Measurements from ENCODE around the gene BNIP3. TPM values are rescaled to one million over a fixed set of nuclear protein-coding genes. Genes with fewer than 3 reads are reported as not detected.
"Not testable (repeated sequence)": the region's sequence is repeated elsewhere in the genome, so short reads cannot be mapped to it uniquely, and the experiment has no call there.

The BNIP3 gene
- total and polyA plus RNA-seq, 5 experiments from 2014 or later, result 30.8 to 42.1 (median 37.5) TPM

DNA sequence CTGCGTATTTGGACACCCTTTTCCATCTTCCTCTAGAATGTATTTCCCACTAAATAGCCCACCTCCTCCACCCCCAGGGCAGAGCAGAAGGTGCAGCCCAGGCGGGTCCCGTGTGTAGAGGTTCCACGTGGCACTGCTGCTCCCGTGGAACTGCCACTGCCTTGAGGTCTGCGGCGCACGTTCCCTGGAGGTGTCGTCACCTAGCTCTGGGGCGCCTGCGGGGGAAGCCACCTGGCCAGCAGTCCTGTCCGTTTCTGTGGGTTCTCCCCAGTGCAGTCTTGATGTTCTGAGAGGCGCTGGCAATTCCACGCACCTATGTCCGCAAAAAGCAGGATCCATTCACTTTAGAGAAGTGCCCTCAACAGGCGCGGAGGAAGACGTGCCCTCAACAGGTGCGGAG, 21.9 kb downstream of the BNIP3 start:
- H3K9me3 Mint-ChIP-seq, result no peaks in the 10 kb centered on the region
- no peak for ATAC-seq
- no peak for DNase-seq
- POLR2A ChIA-PET, result no interaction called here
- H3K27ac Mint-ChIP-seq, result no peak overlapping the region
- no peaks in the 10 kb centered on the region for H3K27me3 Mint-ChIP-seq
- peaks cover 4 to 17% (median 10%) of the 10 kb centered on the region in 4 donors for H3K4me1 Mint-ChIP-seq
- H3K4me3 Mint-ChIP-seq, result no peak overlapping the region
- peaks cover 0 to 37% (median 18%) of the 10 kb centered on the region in 3 donors for H3K36me3 Mint-ChIP-seq

- ATAC-seq (no peak), DNase-seq (no peak)
- H3K9me3 Mint-ChIP-seq, result no peaks in the 10 kb centered on the region
- peaks cover 0 to 9% (median 8%) of the 10 kb centered on the region in 4 donors for H3K4me1 Mint-ChIP-seq
- POLR2A ChIA-PET, result no interaction called here
- H3K4me3 Mint-ChIP-seq, result no peak overlapping the region
- no peaks in the 10 kb centered on the region for H3K27me3 Mint-ChIP-seq
- peak overlapping the region in 2 of 10 donors; percentile 55 to 61 for H3K27ac Mint-ChIP-seq
- H3K36me3 Mint-ChIP-seq, result peaks cover 0 to 58% (median 22%) of the 10 kb centered on the region in 3 donors
Observed at GRCh38 chr10:131955591-131956340, 26.0 kb downstream of the BNIP3 start.

DNA sequence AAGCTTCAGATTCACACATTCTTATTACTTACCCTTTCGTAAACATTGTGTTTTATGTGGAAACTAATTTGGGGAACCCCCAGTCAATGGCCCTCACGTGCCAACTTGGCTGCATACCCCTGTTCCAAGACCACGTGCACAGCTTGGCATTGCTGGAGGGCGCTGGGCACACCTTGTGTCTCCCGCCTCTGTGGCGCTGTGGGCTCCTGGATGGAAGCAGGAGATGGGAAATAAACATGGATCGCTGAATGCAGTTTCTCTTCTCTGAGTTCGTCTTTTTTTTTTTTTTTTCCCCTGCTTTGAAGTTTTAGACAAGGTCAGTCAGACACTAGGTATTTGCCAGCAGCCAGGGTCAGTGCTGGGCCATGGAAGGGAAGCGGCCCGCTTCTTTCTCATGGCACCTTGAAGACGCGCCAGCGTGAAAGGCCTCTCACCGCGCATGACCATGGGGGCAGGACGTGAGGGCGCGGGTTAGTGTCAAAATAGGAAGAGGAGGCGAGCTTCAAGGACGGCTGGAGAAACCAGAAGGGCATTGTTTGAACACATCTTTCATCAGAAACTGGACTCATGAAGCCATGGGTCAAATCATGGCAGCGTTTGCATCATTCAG, 27.3 kb downstream of the BNIP3 start:
- POLR2A ChIA-PET, result no interaction called here
- Mint-ChIP-seq H3K27me3 (no peaks in the 10 kb centered on the region), H3K4me1 (peaks cover 0 to 9% (median 8%) of the 10 kb centered on the region in 4 donors), H3K36me3 (peaks cover 0 to 64% (median 22%) of the 10 kb centered on the region in 3 donors), H3K9me3 (no peaks in the 10 kb centered on the region), H3K27ac (peak overlapping the region in 1 of 10 donors; percentile 47), H3K4me3 (no peak overlapping the region)
- no peak for DNase-seq
- no peak for ATAC-seq

GRCh38 chr10:131949908-131950307, 31.8 kb downstream of the BNIP3 start:
- H3K4me1 Mint-ChIP-seq, H3K27ac Mint-ChIP-seq, POLR2A ChIA-PET, H3K9me3 Mint-ChIP-seq, ATAC-seq, H3K27me3 Mint-ChIP-seq, H3K4me3 Mint-ChIP-seq, DNase-seq: not testable (repeated sequence)
- H3K36me3 Mint-ChIP-seq, result peaks cover 6 to 78% (median 24%) of the 10 kb centered on the region in 3 donors

DNA sequence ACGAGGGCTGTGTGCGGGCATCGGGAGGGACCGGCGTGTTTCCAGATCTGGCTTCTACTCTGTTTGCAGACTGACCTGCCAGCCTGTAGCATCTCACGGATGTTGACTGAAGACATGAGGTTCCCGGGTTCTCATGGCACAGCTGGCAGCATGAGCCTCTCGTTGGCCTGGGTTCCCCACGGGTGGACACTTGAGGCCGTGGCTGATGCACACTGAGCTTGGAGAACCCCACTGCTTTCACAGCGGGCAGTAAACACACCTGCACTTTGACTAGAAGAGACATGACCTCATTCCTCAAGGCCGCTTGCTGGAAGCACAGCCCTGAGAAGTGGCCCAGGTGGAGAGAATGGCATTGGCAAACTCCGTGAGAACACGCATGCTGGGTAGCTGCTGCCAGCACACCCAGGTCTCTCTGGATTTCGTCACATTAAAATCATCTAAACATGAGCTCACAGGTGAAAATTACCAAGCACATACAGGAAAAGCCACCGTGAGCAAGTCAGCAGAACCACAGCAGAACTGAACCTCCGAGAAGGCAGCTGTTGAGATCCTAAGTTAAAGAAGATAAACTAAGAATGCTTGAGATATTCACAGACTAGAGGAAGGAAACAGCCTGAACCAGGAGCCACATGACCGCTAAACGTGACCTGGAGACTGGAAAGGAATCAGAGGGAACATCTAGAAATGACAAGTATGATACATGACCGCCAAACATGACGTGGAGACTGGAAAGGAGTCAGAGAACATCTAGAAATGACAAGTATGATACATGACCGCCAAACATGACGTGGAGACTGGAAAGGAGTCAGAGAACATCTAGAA, 32.5 kb downstream of the BNIP3 start:
- H3K36me3 Mint-ChIP-seq, result peaks cover 6 to 78% (median 25%) of the 10 kb centered on the region in 3 donors
- no peak overlapping the region for H3K4me3 Mint-ChIP-seq
- H3K27ac Mint-ChIP-seq, result peak overlapping the region in 1 of 10 donors; percentile 53
- peaks cover 0 to 9% (median 4%) of the 10 kb centered on the region in 4 donors for H3K4me1 Mint-ChIP-seq
- H3K27me3 Mint-ChIP-seq, result no peaks in the 10 kb centered on the region
- ATAC-seq (no peak), DNase-seq (no peak)
- POLR2A ChIA-PET, result no interaction called here
- no peaks in the 10 kb centered on the region for H3K9me3 Mint-ChIP-seq

- Mint-ChIP-seq H3K36me3 (peaks cover 6 to 77% (median 25%) of the 10 kb centered on the region in 3 donors), H3K27ac (peak overlapping the region in 2 of 10 donors; percentile 21 to 53), H3K27me3 (no peaks in the 10 kb centered on the region), H3K4me1 (peaks cover 0 to 9% (median 4%) of the 10 kb centered on the region in 4 donors), H3K4me3 (no peak overlapping the region), H3K9me3 (no peaks in the 10 kb centered on the region)
- no peak for ATAC-seq
- DNase-seq, result no peak
- POLR2A ChIA-PET, result no interaction called here
Observed at GRCh38 chr10:131948501-131948900, 33.2 kb downstream of the BNIP3 start.

DNA sequence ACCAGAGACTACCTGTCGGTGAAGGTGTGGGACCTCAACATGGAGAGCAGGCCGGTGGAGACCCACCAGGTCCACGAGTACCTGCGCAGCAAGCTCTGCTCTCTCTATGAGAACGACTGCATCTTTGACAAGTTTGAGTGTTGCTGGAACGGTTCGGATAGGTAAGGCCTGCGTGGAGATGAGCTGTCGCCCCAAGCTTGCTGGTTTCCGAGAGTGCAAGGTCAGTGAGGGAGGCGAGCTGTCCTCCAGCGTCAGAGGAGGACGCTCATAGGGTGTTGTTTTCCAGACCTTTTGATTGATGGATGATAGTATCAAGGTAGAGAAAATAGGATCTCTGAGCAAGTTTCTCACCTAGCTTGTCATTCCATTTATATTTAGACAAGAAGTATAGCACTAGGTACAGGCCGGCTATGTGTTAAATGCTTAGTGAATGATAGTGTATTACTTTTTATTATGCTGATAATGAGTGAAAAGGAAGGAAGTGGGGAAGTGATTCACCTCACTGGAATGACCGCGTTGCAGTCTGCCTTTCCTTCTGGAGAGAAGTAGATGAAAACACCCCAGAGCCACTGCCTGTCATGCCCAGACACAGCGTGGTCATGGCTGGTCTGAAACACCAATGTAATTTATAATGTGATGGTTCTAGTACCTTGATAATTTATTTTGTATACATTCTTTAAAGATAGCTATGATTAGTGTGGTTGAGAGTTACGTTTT, 33.9 kb downstream of the BNIP3 start:
- Mint-ChIP-seq H3K36me3 (peaks cover 6 to 80% (median 26%) of the 10 kb centered on the region in 3 donors), H3K9me3 (no peaks in the 10 kb centered on the region), H3K4me1 (peaks cover 2 to 7% (median 3%) of the 10 kb centered on the region in 4 donors), H3K4me3 (no peak overlapping the region), H3K27me3 (no peaks in the 10 kb centered on the region), H3K27ac (peak overlapping the region in 1 of 10 donors; percentile 41)
- DNase-seq (no peak), ATAC-seq (no peak)
- POLR2A ChIA-PET, result interaction anchor here (0.6 kb wide), 1 partner anchor 44 kb away, joined by 5 read pairs; no protein-coding TSS in a partner anchor

DNA sequence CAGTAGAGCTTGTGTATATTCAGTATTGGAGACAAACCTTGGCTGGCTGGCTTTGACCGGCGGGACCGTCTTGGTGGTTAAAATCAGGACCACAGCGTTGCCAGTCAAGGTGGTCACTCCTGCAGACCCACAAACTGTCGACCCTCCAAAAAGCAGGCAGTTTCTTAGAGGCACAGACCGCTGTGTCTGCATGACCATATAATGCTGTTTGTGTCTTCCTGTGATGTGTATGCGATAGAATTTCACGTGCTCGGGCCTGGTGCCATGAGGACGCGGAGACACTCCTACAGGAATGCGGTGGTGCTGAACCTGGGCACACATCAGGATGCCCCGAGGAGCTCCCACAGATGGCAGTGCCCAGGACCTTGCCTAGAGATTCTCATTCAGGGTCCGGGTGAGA, 34.8 kb downstream of the BNIP3 start:
- POLR2A ChIA-PET, result no interaction called here
- peak overlapping the region in 1 of 10 donors; percentile 56 for H3K27ac Mint-ChIP-seq
- DNase-seq, result no peak
- peaks cover 0 to 9% (median 4%) of the 10 kb centered on the region in 4 donors for H3K4me1 Mint-ChIP-seq
- H3K27me3 Mint-ChIP-seq, result no peaks in the 10 kb centered on the region
- ATAC-seq, result no peak
- H3K4me3 Mint-ChIP-seq, result no peak overlapping the region
- peaks cover 6 to 85% (median 26%) of the 10 kb centered on the region in 3 donors for H3K36me3 Mint-ChIP-seq
- H3K9me3 Mint-ChIP-seq, result no peaks in the 10 kb centered on the region

DNA sequence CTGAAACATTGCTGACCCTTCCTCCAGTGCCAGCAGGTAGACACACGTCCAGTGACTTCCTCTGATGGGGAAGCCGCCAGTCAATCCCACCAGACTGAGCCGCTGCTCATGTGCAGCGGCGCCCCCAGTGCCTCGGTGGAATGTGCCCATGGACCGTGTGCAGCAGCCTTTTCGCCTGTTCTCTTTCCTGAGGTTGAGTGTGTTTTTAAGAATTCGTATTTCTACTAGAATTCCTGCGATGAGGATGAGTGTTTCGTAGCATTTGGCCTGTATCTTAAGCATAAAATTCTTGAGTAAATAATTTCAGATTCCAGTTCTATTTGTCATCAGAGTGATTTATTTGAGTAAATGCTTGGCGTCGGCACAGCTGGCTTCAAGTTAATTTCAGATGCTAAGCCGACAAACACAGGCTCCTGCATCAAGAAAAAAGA, 35.4 kb downstream of the BNIP3 start:
- Mint-ChIP-seq H3K27ac (peak overlapping the region in 1 of 10 donors; percentile 57), H3K27me3 (no peaks in the 10 kb centered on the region), H3K9me3 (no peaks in the 10 kb centered on the region), H3K4me3 (no peak overlapping the region), H3K4me1 (peaks cover 0 to 9% (median 4%) of the 10 kb centered on the region in 4 donors), H3K36me3 (peaks cover 6 to 88% (median 26%) of the 10 kb centered on the region in 3 donors)
- no peak for DNase-seq
- ATAC-seq, result no peak
- POLR2A ChIA-PET, result no interaction called here

DNA sequence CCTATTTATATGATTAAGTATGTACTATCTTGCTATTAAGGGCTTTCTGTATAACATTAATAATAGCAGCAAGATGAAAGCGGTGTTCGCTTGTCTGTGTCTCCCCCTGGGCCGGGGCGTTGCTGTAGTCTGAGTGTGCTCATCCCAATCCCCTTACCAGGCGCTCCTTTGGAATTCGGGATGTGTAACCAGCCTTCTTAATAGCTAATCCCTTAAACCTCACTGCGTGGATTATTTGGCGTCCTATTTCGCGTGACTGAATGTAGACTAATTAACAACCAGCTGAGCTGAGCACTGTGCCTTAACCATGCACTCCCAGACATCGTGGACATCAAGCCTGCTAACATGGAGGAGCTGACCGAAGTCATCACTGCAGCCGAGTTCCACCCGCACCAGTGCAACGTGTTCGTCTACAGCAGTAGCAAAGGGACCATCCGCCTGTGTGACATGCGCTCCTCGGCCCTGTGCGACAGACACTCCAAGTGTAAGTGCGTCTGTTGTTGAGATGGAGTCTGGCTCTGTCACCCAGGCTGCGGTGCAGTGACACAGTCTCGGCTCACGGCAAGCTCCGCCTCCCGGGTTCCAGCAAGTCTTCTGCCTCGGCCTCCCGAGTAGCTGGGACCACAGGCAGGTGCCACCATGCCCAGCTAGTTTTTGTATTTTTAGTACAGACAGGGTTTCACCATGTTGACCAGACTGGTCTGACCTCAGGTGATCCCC, 36.6 kb downstream of the BNIP3 start:
- Mint-ChIP-seq H3K36me3 (peaks cover 6 to 90% (median 23%) of the 10 kb centered on the region in 3 donors), H3K9me3 (no peaks in the 10 kb centered on the region), H3K4me1 (peaks cover 0 to 5% (median 4%) of the 10 kb centered on the region in 4 donors), H3K27ac (peak overlapping the region in 5 of 10 donors; percentile 50 to 65 (median 58)), H3K27me3 (no peaks in the 10 kb centered on the region), H3K4me3 (no peak overlapping the region)
- POLR2A ChIA-PET, result no interaction called here
- ATAC-seq, result no peak
- DNase-seq, result no peak

- ATAC-seq (no peak), DNase-seq (no peak)
- POLR2A ChIA-PET, result interaction anchor here (1.2 kb wide), 1 partner anchor 16 kb away, joined by 3 read pairs; no protein-coding TSS in a partner anchor
- Mint-ChIP-seq H3K36me3 (peaks cover 6 to 92% (median 23%) of the 10 kb centered on the region in 3 donors), H3K4me3 (no peak overlapping the region), H3K27ac (peak overlapping the region in 5 of 10 donors; percentile 51 to 73 (median 59)), H3K4me1 (peaks cover 0 to 5% (median 4%) of the 10 kb centered on the region in 4 donors), H3K9me3 (no peaks in the 10 kb centered on the region), H3K27me3 (no peaks in the 10 kb centered on the region)
Observed at GRCh38 chr10:131944412-131944811, 37.3 kb downstream of the BNIP3 start.

All from naive thymus-derived CD8-positive, alpha-beta T cell (primary cell).